DND-41 (cell line): ENCODE data around the gene VWDE.
"Not testable (repeated sequence)": the region's sequence is repeated elsewhere in the genome, so short reads cannot be mapped to it uniquely, and the experiment has no call there.

Experiments
- ATAC-seq: fragments of 200-7000 bp; cut with Tn5 transposase; 3 replicates; pipeline ENCODE4 v1.9.1; 2021; ENCODE audit warnings: low read depth; ENCODE audit not compliant: insufficient read depth
- DNase-seq: peaks from one replicate; pipeline ENCODE4 v3.0.0-alpha.2; 2020
- H2AFZ ChIP-seq: 2 replicates; pipeline ENCODE4 v1.6.0; 2012; ENCODE audit warnings: low read depth, low read length
- H3K27ac ChIP-seq: 2 replicates; pipeline ENCODE4 v1.5.1; 2012; ENCODE audit warnings: low read length, inconsistent platforms
- H3K27me3 ChIP-seq: fragments of 200-600 bp; sonication (generic); 2 replicates; pipeline ENCODE4 v1.6.0; 2012; ENCODE audit warnings: low read length, mild to moderate bottlenecking, inconsistent platforms; ENCODE audit not compliant: insufficient read depth, poor library complexity
- H3K36me3 ChIP-seq: 2 replicates; pipeline ENCODE4 v1.5.1; 2012; ENCODE audit warnings: low read length, inconsistent platforms; ENCODE audit not compliant: insufficient read depth
- H3K4me1 ChIP-seq: 2 replicates; pipeline ENCODE4 v1.5.1; 2012; ENCODE audit warnings: mild to moderate bottlenecking, low read length; ENCODE audit not compliant: insufficient read depth
- H3K4me2 ChIP-seq: 2 replicates; pipeline ENCODE4 v1.6.0; 2012; ENCODE audit warnings: mild to moderate bottlenecking, moderate library complexity, low read length, inconsistent platforms; ENCODE audit not compliant: insufficient read depth
- H3K4me3 ChIP-seq, 2 experiments: fragments of 200-600 bp in 1 of 2; shearing (Covaris generic) in 1 of 2; 2 replicates each; pipeline ENCODE4 v1.5.1; 2012 to 2016; ENCODE audit warnings: inconsistent platforms in 2 of 2, low read length in 2 of 2, mild to moderate bottlenecking in 2 of 2, low read depth in 1 of 2, moderate library complexity in 1 of 2
- H3K79me2 ChIP-seq: 2 replicates; pipeline ENCODE4 v1.6.0; 2012; ENCODE audit warnings: low read length, inconsistent platforms; ENCODE audit not compliant: insufficient read depth
- H3K9ac ChIP-seq: 2 replicates; pipeline ENCODE4 v1.6.0; 2012; ENCODE audit warnings: low read depth, mild to moderate bottlenecking, inconsistent platforms, low read length, moderate library complexity
- H3K9me3 ChIP-seq: 2 replicates; pipeline ENCODE4 v1.5.1; 2012; ENCODE audit warnings: low read length, moderate library complexity, mild to moderate bottlenecking, inconsistent platforms; ENCODE audit not compliant: insufficient read depth, severe bottlenecking
- H4K20me1 ChIP-seq: 2 replicates; pipeline ENCODE4 v1.6.0; 2012; ENCODE audit warnings: low read length; ENCODE audit not compliant: insufficient read depth
- CTCF ChIP-seq: IDR thresholded peaks from 2 replicates; pipeline ENCODE4 v1.5.1; 2012; ENCODE audit warnings: borderline replicate concordance, low read length, moderate library complexity, mild to moderate bottlenecking; ENCODE audit not compliant: poor library complexity, severe bottlenecking; ENCODE audit errors: extremely low read depth
- EZH2 ChIP-seq: IDR thresholded peaks from 3 replicates; pipeline ENCODE4 v1.6.1; 2012; ENCODE audit warnings: borderline replicate concordance, low read depth, mild to moderate bottlenecking, moderate library complexity, low read length, inconsistent platforms; ENCODE audit not compliant: severe bottlenecking

VWDE gene

GRCh38 chr7:12409097-12409711, 5.5 kb upstream of the VWDE start:
- Histone ChIP-seq H3K4me3 (no peak overlapping the region), H3K79me2 (no peaks in the 10 kb centered on the region), H3K27me3 (no peaks in the 10 kb centered on the region), H3K9me3 (no peaks in the 10 kb centered on the region), H3K36me3 (no peaks in the 10 kb centered on the region), H3K9ac (no peak overlapping the region), H4K20me1 (no peaks in the 10 kb centered on the region), H2AFZ (no peak overlapping the region), H3K4me2 (no peak overlapping the region), H3K27ac (no peak overlapping the region), H3K4me1 (no peaks in the 10 kb centered on the region)
- no peak for ATAC-seq
- no peak for DNase-seq
- TF ChIP-seq EZH2 (no peak), CTCF (no peak)

- H3K27ac ChIP-seq, DNase-seq, H3K9ac ChIP-seq, H3K4me3 ChIP-seq, H4K20me1 ChIP-seq, H3K4me1 ChIP-seq, H3K4me2 ChIP-seq, ATAC-seq, H3K36me3 ChIP-seq, H2AFZ ChIP-seq, H3K27me3 ChIP-seq, H3K79me2 ChIP-seq, H3K9me3 ChIP-seq: not testable (repeated sequence)
These were observed 4.0 kb upstream of the VWDE start for GRCh38 chr7:12407652-12408051.

- TF ChIP-seq EZH2, result no peak
- TF ChIP-seq CTCF, result no peak
- Histone ChIP-seq H3K9ac (no peak overlapping the region), H3K27ac (no peak overlapping the region), H2AFZ (no peak overlapping the region), H3K4me3 (no peak overlapping the region), H3K79me2 (no peaks in the 10 kb centered on the region), H3K9me3 (no peaks in the 10 kb centered on the region), H3K4me2 (no peak overlapping the region), H3K36me3 (no peaks in the 10 kb centered on the region), H4K20me1 (no peaks in the 10 kb centered on the region), H3K27me3 (no peaks in the 10 kb centered on the region), H3K4me1 (no peaks in the 10 kb centered on the region)
- ATAC-seq (no peak), DNase-seq (no peak)
These were observed 1.3 kb downstream of the VWDE start for GRCh38 chr7:12402365-12402725.

- Histone ChIP-seq H3K36me3 (no peaks in the 10 kb centered on the region), H3K9me3 (no peaks in the 10 kb centered on the region), H3K4me2 (no peak overlapping the region), H3K79me2 (no peaks in the 10 kb centered on the region), H2AFZ (no peak overlapping the region), H3K9ac (no peak overlapping the region), H4K20me1 (no peaks in the 10 kb centered on the region), H3K27me3 (no peaks in the 10 kb centered on the region), H3K27ac (no peak overlapping the region), H3K4me1 (no peaks in the 10 kb centered on the region), H3K4me3 (no peak overlapping the region)
- ATAC-seq (no peak), DNase-seq (no peak)
- no peak for TF ChIP-seq CTCF
- no peak for TF ChIP-seq EZH2
These were observed 1.9 kb downstream of the VWDE start for GRCh38 chr7:12401538-12402364.
